Effector memory CD8-positive, alpha-beta T cell (primary cell): ENCODE measurements around the gene HECTD4.
A peak's percentile ranks its signal among the peaks of the same experiment; 100 is the strongest.

Experiments
- ATAC-seq: fragments of 150-1000 bp; cut with Tn5 transposase; replicated peaks from 2 replicates; pipeline ENCODE4 v1.10.0; 2021; ENCODE audit warnings: mild to moderate bottlenecking, moderate library complexity
- DNase-seq, 3 experiments: peaks; one replicate each; pipeline ENCODE4 v3.0.0; 2021
- H3K27ac Mint-ChIP-seq, 2 donors: one replicate each; pipeline ENCODE4 v1.8.0; 2022; ENCODE audit warnings: mild to moderate bottlenecking in 2 of 2, mixed read lengths in 2 of 2, moderate library complexity in 2 of 2
- H3K27me3 Mint-ChIP-seq, 2 donors: one replicate each; pipeline ENCODE4 v1.8.0; 2022; ENCODE audit warnings: mixed read lengths in 2 of 2
- H3K36me3 Mint-ChIP-seq: one replicate; pipeline ENCODE4 v1.8.0; 2022; ENCODE audit warnings: mild to moderate bottlenecking, moderate library complexity, mixed read lengths; ENCODE audit not compliant: insufficient read depth
- H3K4me1 Mint-ChIP-seq, 2 donors: one replicate each; pipeline ENCODE4 v1.8.0; 2022; ENCODE audit warnings: low read depth in 2 of 2, mixed read lengths in 2 of 2
- H3K4me3 Mint-ChIP-seq, 2 donors: one replicate each; pipeline ENCODE4 v1.8.0; 2022; ENCODE audit warnings: mild to moderate bottlenecking in 2 of 2, mixed read lengths in 2 of 2, moderate library complexity in 2 of 2
- H3K9me3 Mint-ChIP-seq, 2 donors: one replicate each; pipeline ENCODE4 v1.8.0; 2022; ENCODE audit warnings: mixed read lengths in 2 of 2

The HECTD4 gene

GRCh38 chr12:112185093-112185923, 196.9 kb downstream of the HECTD4 start:
- H3K4me1 Mint-ChIP-seq: no peaks in the 10 kb centered on the region
- ATAC-seq (no peak), DNase-seq (no peak)
- H3K4me3 Mint-ChIP-seq: no peak overlapping the region
- peak overlapping the region in 1 of 2 donors; percentile 51 for H3K27ac Mint-ChIP-seq
- no peaks in the 10 kb centered on the region for H3K9me3 Mint-ChIP-seq
- H3K36me3 Mint-ChIP-seq: peaks cover 39% of the 10 kb centered on the region
- no peaks in the 10 kb centered on the region for H3K27me3 Mint-ChIP-seq

- peaks cover 34% of the 10 kb centered on the region for H3K36me3 Mint-ChIP-seq
- no peak for ATAC-seq
- peak overlapping the region in 1 of 2 donors; percentile 69 for H3K27ac Mint-ChIP-seq
- no peaks in the 10 kb centered on the region for H3K27me3 Mint-ChIP-seq
- H3K4me1 Mint-ChIP-seq: no peaks in the 10 kb centered on the region
- H3K9me3 Mint-ChIP-seq: no peaks in the 10 kb centered on the region
- no peak for DNase-seq
- H3K4me3 Mint-ChIP-seq: no peak overlapping the region
These were observed 198.0 kb downstream of the HECTD4 start for GRCh38 chr12:112184056-112184887.

GRCh38 chr12:112183141-112184021, 198.8 kb downstream of the HECTD4 start:
- no peaks in the 10 kb centered on the region for H3K27me3 Mint-ChIP-seq
- no peak for ATAC-seq

GRCh38 chr12:112182499-112182898, 199.7 kb downstream of the HECTD4 start:
- Mint-ChIP-seq H3K9me3 (no peaks in the 10 kb centered on the region), H3K36me3 (peaks cover 41% of the 10 kb centered on the region), H3K4me1 (no peaks in the 10 kb centered on the region), H3K4me3 (no peak overlapping the region), H3K27me3 (no peaks in the 10 kb centered on the region), H3K27ac (no peak overlapping the region)
- DNase-seq (no peak), ATAC-seq (no peak)

More at GRCh38 chr12:112183141-112184021, 198.8 kb downstream of the HECTD4 start:
- Mint-ChIP-seq H3K36me3 (peaks cover 39% of the 10 kb centered on the region), H3K4me1 (no peaks in the 10 kb centered on the region), H3K27ac (peak overlapping the region in 1 of 2 donors; percentile 69), H3K4me3 (no peak overlapping the region), H3K9me3 (no peaks in the 10 kb centered on the region)
- DNase-seq: no peak

- DNase-seq (no peak), ATAC-seq (no peak)
- H3K9me3 Mint-ChIP-seq: no peaks in the 10 kb centered on the region
- H3K27me3 Mint-ChIP-seq: no peaks in the 10 kb centered on the region
- peaks cover 37% of the 10 kb centered on the region for H3K36me3 Mint-ChIP-seq
- no peak overlapping the region for H3K4me3 Mint-ChIP-seq
- H3K27ac Mint-ChIP-seq: peak overlapping the region in 1 of 2 donors; percentile 44
- no peaks in the 10 kb centered on the region for H3K4me1 Mint-ChIP-seq
These were observed 201.8 kb downstream of the HECTD4 start for GRCh38 chr12:112180422-112180821.

- H3K36me3 Mint-ChIP-seq: peaks cover 38% of the 10 kb centered on the region
- no peaks in the 10 kb centered on the region for H3K9me3 Mint-ChIP-seq
- no peak overlapping the region for H3K27ac Mint-ChIP-seq
These were observed 202.3 kb downstream of the HECTD4 start for GRCh38 chr12:112179916-112180315.

GRCh38 chr12:112179341-112179740, 202.9 kb downstream of the HECTD4 start:
- ATAC-seq (no peak), DNase-seq (no peak)
- Mint-ChIP-seq H3K36me3 (peaks cover 38% of the 10 kb centered on the region), H3K4me3 (no peak overlapping the region), H3K9me3 (no peaks in the 10 kb centered on the region), H3K27me3 (no peaks in the 10 kb centered on the region), H3K4me1 (no peaks in the 10 kb centered on the region), H3K27ac (no peak overlapping the region)

More at GRCh38 chr12:112179916-112180315, 202.3 kb downstream of the HECTD4 start:
- H3K4me1 Mint-ChIP-seq: no peaks in the 10 kb centered on the region
- H3K27me3 Mint-ChIP-seq: no peaks in the 10 kb centered on the region
- DNase-seq: no peak
- no peak for ATAC-seq
- H3K4me3 Mint-ChIP-seq: no peak overlapping the region

- Mint-ChIP-seq H3K27me3 (no peaks in the 10 kb centered on the region), H3K27ac (no peak overlapping the region), H3K4me3 (no peak overlapping the region), H3K36me3 (peaks cover 35% of the 10 kb centered on the region), H3K4me1 (no peaks in the 10 kb centered on the region), H3K9me3 (no peaks in the 10 kb centered on the region)
- no peak for DNase-seq
- no peak for ATAC-seq
These were observed 203.4 kb downstream of the HECTD4 start for GRCh38 chr12:112178796-112179195.

- Mint-ChIP-seq H3K36me3 (peaks cover 44% of the 10 kb centered on the region), H3K9me3 (no peaks in the 10 kb centered on the region), H3K4me1 (no peaks in the 10 kb centered on the region), H3K27ac (peak overlapping the region in 1 of 2 donors; percentile 38), H3K27me3 (no peaks in the 10 kb centered on the region), H3K4me3 (no peak overlapping the region)
- ATAC-seq (no peak), DNase-seq (no peak)
These were observed 205.8 kb downstream of the HECTD4 start for GRCh38 chr12:112176321-112177010.

- Mint-ChIP-seq H3K27me3 (no peaks in the 10 kb centered on the region), H3K9me3 (no peaks in the 10 kb centered on the region), H3K4me1 (peaks cover under 1 to 2% of the 10 kb centered on the region in 2 donors), H3K4me3 (no peak overlapping the region), H3K27ac (peak overlapping the region; percentile 38 to 66), H3K36me3 (peaks cover 45% of the 10 kb centered on the region)
- ATAC-seq (no peak), DNase-seq (no peak)
These were observed 206.7 kb downstream of the HECTD4 start for GRCh38 chr12:112175361-112176155.

- H3K27me3 Mint-ChIP-seq: no peaks in the 10 kb centered on the region
- no peaks in the 10 kb centered on the region for H3K9me3 Mint-ChIP-seq
- ATAC-seq: no peak
- H3K36me3 Mint-ChIP-seq: peaks cover 33% of the 10 kb centered on the region
- no peak for DNase-seq
- H3K4me3 Mint-ChIP-seq: no peak overlapping the region
- H3K27ac Mint-ChIP-seq: peak overlapping the region in 1 of 2 donors; percentile 28
- H3K4me1 Mint-ChIP-seq: peaks cover 6% of the 10 kb centered on the region in 2 donors
These were observed 209.5 kb downstream of the HECTD4 start for GRCh38 chr12:112172556-112173324.
